ENCODE data around the gene HHIP.

HHIP gene

GRCh38 chr4:144634978-144635747 lies 10.8 kb upstream of the HHIP start:
- no peak for TF ChIP-seq CTCF (IDR thresholded peaks at IDR 0.05; ENCODE audit: poor library complexity, severe bottlenecking)
- no peaks in the 10 kb centered on the region for H3K27me3 ChIP-seq (ENCODE audit: insufficient read depth, poor library complexity, severe bottlenecking)
- H3K36me3 ChIP-seq (ENCODE audit: low read depth), result no peaks in the 10 kb centered on the region

GRCh38 chr4:144644368-144645101 lies 1.4 kb upstream of the HHIP start:
- no peaks in the 10 kb centered on the region for H3K4me1 ChIP-seq (ENCODE audit: insufficient read depth, poor library complexity, severe bottlenecking)
- TF ChIP-seq CTCF (IDR thresholded peaks at IDR 0.05; ENCODE audit: poor library complexity, severe bottlenecking), result no peak
- H3K36me3 ChIP-seq (ENCODE audit: low read depth), result no peaks in the 10 kb centered on the region
- no peak for DNase-seq (ENCODE audit: low spot score)
- no peaks in the 10 kb centered on the region for H3K9me3 ChIP-seq (ENCODE audit: severe bottlenecking)
- no peak for ATAC-seq (ENCODE audit: low read depth)
- H3K27ac ChIP-seq (ENCODE audit: poor library complexity, severe bottlenecking), result no peak overlapping the region
- H3K4me3 ChIP-seq (ENCODE audit: severe bottlenecking), result no peak overlapping the region
- no peaks in the 10 kb centered on the region for H3K27me3 ChIP-seq (ENCODE audit: insufficient read depth, poor library complexity, severe bottlenecking)

More at GRCh38 chr4:144634978-144635747, 10.8 kb upstream of the HHIP start:
- DNase-seq (ENCODE audit: low spot score) (no peak), ATAC-seq (ENCODE audit: low read depth) (no peak)
- no peaks in the 10 kb centered on the region for H3K9me3 ChIP-seq (ENCODE audit: severe bottlenecking)
- H3K27ac ChIP-seq (ENCODE audit: poor library complexity, severe bottlenecking), result no peak overlapping the region
- H3K4me3 ChIP-seq (ENCODE audit: severe bottlenecking), result no peak overlapping the region
- H3K4me1 ChIP-seq (ENCODE audit: insufficient read depth, poor library complexity, severe bottlenecking), result no peaks in the 10 kb centered on the region

DNA sequence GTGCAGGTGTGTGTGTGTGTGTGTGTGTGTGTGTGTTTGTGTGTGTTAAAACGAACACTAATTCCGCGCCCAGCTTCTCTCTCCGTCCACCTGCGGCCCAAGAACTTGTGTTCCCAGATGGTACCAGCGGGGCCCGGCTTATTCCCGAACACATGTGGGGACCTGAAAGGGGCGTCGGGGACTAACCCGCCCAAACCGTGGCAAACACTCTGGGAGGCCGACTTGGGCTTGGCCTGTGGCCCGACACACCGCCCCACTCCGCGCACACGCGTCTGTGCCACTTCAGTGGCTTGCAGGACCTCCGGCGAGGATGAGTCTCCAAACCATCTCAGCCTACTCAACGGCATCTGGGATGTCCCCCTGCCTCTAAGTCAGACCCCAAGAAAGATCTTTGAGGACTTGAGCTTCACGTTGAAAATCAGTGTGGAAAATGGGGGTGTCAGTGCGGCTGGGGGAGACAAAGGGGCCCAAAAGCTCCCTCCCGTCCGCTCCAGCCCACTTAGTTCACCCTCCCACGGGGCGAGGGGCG lies 790 bp upstream of the HHIP start:
- peak overlapping the region; percentile 11 for H3K27ac ChIP-seq (ENCODE audit: poor library complexity, severe bottlenecking)

DNA sequence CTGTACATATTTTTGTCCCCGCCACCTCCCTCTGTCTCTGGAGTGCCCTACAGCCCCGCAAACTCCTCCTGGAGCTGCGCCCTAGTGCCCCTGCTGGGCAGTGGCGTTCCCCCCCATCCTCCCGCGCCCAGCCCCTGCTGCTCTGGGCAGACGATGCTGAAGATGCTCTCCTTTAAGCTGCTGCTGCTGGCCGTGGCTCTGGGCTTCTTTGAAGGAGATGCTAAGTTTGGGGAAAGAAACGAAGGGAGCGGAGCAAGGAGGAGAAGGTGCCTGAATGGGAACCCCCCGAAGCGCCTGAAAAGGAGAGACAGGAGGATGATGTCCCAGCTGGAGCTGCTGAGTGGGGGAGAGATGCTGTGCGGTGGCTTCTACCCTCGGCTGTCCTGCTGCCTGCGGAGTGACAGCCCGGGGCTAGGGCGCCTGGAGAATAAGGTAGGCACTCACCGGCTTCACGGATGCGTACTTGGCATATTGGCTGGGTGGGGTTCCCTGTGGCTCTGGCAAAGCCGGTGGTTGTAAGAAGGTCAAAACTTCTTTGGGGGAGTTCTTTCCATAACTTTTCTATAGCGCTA lies 653 bp downstream of the HHIP start:
- H3K27me3 ChIP-seq (ENCODE audit: insufficient read depth, poor library complexity, severe bottlenecking), result no peaks in the 10 kb centered on the region
- no peak for TF ChIP-seq CTCF (IDR thresholded peaks at IDR 0.05; ENCODE audit: poor library complexity, severe bottlenecking)
- peak overlapping the region; percentile 11 for H3K27ac ChIP-seq (ENCODE audit: poor library complexity, severe bottlenecking)
- ATAC-seq (ENCODE audit: low read depth) (peak; percentile 68), DNase-seq (ENCODE audit: low spot score) (no peak)
- H3K36me3 ChIP-seq (ENCODE audit: low read depth), result no peaks in the 10 kb centered on the region
- H3K4me1 ChIP-seq (ENCODE audit: insufficient read depth, poor library complexity, severe bottlenecking), result no peaks in the 10 kb centered on the region
- peak overlapping the region; percentile 41 for H3K4me3 ChIP-seq (ENCODE audit: severe bottlenecking)
- no peaks in the 10 kb centered on the region for H3K9me3 ChIP-seq (ENCODE audit: severe bottlenecking)

More for the DNA sequence above, 790 bp upstream of the HHIP start:
- TF ChIP-seq CTCF (IDR thresholded peaks at IDR 0.05; ENCODE audit: poor library complexity, severe bottlenecking), result no peak
- H3K27me3 ChIP-seq (ENCODE audit: insufficient read depth, poor library complexity, severe bottlenecking), result no peaks in the 10 kb centered on the region
- no peaks in the 10 kb centered on the region for H3K36me3 ChIP-seq (ENCODE audit: low read depth)
- H3K4me3 ChIP-seq (ENCODE audit: severe bottlenecking), result peak overlapping the region; percentile 41
- no peak for DNase-seq (ENCODE audit: low spot score)
- H3K9me3 ChIP-seq (ENCODE audit: severe bottlenecking), result no peaks in the 10 kb centered on the region
- ATAC-seq (ENCODE audit: low read depth), result no peak
- no peaks in the 10 kb centered on the region for H3K4me1 ChIP-seq (ENCODE audit: insufficient read depth, poor library complexity, severe bottlenecking)

Data from RWPE2 (cell line).